OCI-LY3 (cell line): Measurements from ENCODE around the gene PRKCE.

Experiments
- H2AFZ ChIP-seq: fragments of 200-600, 300-600 bp; shearing (Covaris generic); 2 replicates; pipeline ENCODE4 v1.6.0; 2014; ENCODE audit warnings: antibody characterized with exemption, low read depth, low read length
- H3K27ac ChIP-seq: fragments of 200-600, 300-600 bp; sonication (generic); 2 replicates; pipeline ENCODE4 v1.5.1; 2014; ENCODE audit warnings: mild to moderate bottlenecking, low read length, moderate library complexity, mixed read lengths
- H3K27me3 ChIP-seq: fragments of 200-600, 300-600 bp; sonication (generic); 2 replicates; pipeline ENCODE4 v1.6.1; 2014; ENCODE audit warnings: low read depth, low read length, mixed read lengths
- H3K36me3 ChIP-seq: fragments of 200-600, 300-600 bp; sonication (generic); replicated peaks from 2 replicates; pipeline ENCODE3; 2014; ENCODE audit warnings: low read depth, low read length, mixed read lengths
- H3K4me1 ChIP-seq: fragments of 300-600, 200-600 bp; sonication (generic); 2 replicates; pipeline ENCODE4 v1.6.1; 2014; ENCODE audit warnings: low read length, mixed read lengths
- H3K4me2 ChIP-seq: fragments of 200-600, 300-600 bp; sonication (generic); 2 replicates; pipeline ENCODE4 v1.6.1; 2014; ENCODE audit warnings: low read length, mixed read lengths
- H3K4me3 ChIP-seq: fragments of 300-600, 200-600 bp; sonication (generic); 2 replicates; pipeline ENCODE4 v1.5.1; 2014; ENCODE audit warnings: antibody characterized with exemption, mild to moderate bottlenecking, low read length, moderate library complexity
- H3K79me2 ChIP-seq: fragments of 300-600, 200-600 bp; shearing (Covaris generic); 2 replicates; pipeline ENCODE4 v1.6.1; 2014; ENCODE audit warnings: mild to moderate bottlenecking, low read length, mixed read lengths
- H3K9ac ChIP-seq: fragments of 300-600, 200-600 bp; shearing (Covaris generic); 2 replicates; pipeline ENCODE4 v1.6.0; 2014; ENCODE audit warnings: mild to moderate bottlenecking, low read length, moderate library complexity
- H3K9me3 ChIP-seq: fragments of 200-600, 300-600 bp; shearing (Covaris generic); 2 replicates; pipeline ENCODE4 v1.6.1; 2014; ENCODE audit warnings: low read length, mixed read lengths; ENCODE audit not compliant: insufficient read depth
- H4K20me1 ChIP-seq: fragments of 200-600, 300-600 bp; sonication (generic); 2 replicates; pipeline ENCODE4 v1.6.1; 2016; ENCODE audit warnings: low read length, mixed read lengths; ENCODE audit not compliant: insufficient read depth
- EZH2phosphoT487 ChIP-seq: fragments of 200-600 bp; shearing (Covaris generic); IDR thresholded peaks from 2 replicates; pipeline ENCODE4 v1.6.1; 2018; ENCODE audit warnings: antibody characterized with exemption, mixed run types, low read depth
- TF ChIP-seq, protein P1 (sequence below): fragments of 200-600, 300-600 bp; sonication (generic); IDR thresholded peaks from 2 replicates; pipeline ENCODE4 v1.5.1; 2014; ENCODE audit warnings: antibody characterized with exemption, low read length, low read depth

PRKCE gene

GRCh38 chr2:45748239-45748638 is 96.8 kb downstream of the PRKCE start:
- no peak overlapping the region for H2AFZ ChIP-seq
- no peak overlapping the region for H3K4me2 ChIP-seq
- TF ChIP-seq, protein P1, sequence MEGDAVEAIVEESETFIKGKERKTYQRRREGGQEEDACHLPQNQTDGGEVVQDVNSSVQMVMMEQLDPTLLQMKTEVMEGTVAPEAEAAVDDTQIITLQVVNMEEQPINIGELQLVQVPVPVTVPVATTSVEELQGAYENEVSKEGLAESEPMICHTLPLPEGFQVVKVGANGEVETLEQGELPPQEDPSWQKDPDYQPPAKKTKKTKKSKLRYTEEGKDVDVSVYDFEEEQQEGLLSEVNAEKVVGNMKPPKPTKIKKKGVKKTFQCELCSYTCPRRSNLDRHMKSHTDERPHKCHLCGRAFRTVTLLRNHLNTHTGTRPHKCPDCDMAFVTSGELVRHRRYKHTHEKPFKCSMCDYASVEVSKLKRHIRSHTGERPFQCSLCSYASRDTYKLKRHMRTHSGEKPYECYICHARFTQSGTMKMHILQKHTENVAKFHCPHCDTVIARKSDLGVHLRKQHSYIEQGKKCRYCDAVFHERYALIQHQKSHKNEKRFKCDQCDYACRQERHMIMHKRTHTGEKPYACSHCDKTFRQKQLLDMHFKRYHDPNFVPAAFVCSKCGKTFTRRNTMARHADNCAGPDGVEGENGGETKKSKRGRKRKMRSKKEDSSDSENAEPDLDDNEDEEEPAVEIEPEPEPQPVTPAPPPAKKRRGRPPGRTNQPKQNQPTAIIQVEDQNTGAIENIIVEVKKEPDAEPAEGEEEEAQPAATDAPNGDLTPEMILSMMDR, result no peak
- TF ChIP-seq EZH2phosphoT487, result no peak
- H3K36me3 ChIP-seq, result no peaks in the 10 kb centered on the region
- peaks cover 4% of the 10 kb centered on the region for H3K4me1 ChIP-seq
- peaks cover 8% of the 10 kb centered on the region for H3K9me3 ChIP-seq
- H3K27ac ChIP-seq, result no peak overlapping the region
- no peaks in the 10 kb centered on the region for H4K20me1 ChIP-seq
- H3K4me3 ChIP-seq, result no peak overlapping the region
- no peak overlapping the region for H3K9ac ChIP-seq
- peaks cover 14% of the 10 kb centered on the region; the same call in 1 of the 2 replicates for H3K27me3 ChIP-seq
- no peaks in the 10 kb centered on the region for H3K79me2 ChIP-seq

- Histone ChIP-seq H3K27ac (no peak overlapping the region), H3K4me1 (peaks cover 4% of the 10 kb centered on the region), H3K9ac (no peak overlapping the region), H4K20me1 (no peaks in the 10 kb centered on the region), H2AFZ (no peak overlapping the region), H3K4me3 (no peak overlapping the region), H3K79me2 (no peaks in the 10 kb centered on the region), H3K4me2 (no peak overlapping the region), H3K36me3 (no peaks in the 10 kb centered on the region), H3K9me3 (peaks cover 8% of the 10 kb centered on the region), H3K27me3 (peaks cover 14% of the 10 kb centered on the region; the same call in 1 of the 2 replicates)
- TF ChIP-seq, protein P1, result no peak
- TF ChIP-seq EZH2phosphoT487, result no peak
Observed at GRCh38 chr2:45750001-45750400, 98.5 kb downstream of the PRKCE start.

DNA sequence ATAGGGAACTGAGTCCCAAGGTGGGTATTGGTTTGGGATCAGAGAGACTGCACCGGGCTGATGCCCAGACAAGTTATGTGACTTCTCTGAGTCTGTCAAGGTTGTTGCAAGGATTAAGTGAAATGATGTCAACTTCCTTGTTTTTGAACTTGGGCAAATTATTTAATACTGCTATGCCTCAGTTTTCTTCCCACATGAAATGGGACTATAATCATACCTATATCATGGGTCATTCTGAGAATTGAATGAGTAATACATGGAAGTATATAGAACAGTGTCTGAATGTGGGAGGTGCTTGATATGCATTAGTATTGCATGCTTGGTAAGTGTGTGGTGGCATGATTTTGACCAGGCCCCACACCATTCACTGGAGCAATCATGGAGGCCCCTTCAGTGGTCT is 99.0 kb downstream of the PRKCE start:
- Histone ChIP-seq H3K9ac (no peak overlapping the region), H2AFZ (no peak overlapping the region), H3K27ac (no peak overlapping the region), H3K4me1 (peaks cover 4% of the 10 kb centered on the region), H3K36me3 (no peaks in the 10 kb centered on the region), H3K9me3 (peaks cover 8% of the 10 kb centered on the region), H3K79me2 (no peaks in the 10 kb centered on the region), H3K4me3 (no peak overlapping the region), H3K27me3 (peaks cover 14% of the 10 kb centered on the region; the same call in 1 of the 2 replicates), H3K4me2 (no peak overlapping the region), H4K20me1 (no peaks in the 10 kb centered on the region)
- TF ChIP-seq EZH2phosphoT487, result no peak
- TF ChIP-seq, protein P1, result no peak

DNA sequence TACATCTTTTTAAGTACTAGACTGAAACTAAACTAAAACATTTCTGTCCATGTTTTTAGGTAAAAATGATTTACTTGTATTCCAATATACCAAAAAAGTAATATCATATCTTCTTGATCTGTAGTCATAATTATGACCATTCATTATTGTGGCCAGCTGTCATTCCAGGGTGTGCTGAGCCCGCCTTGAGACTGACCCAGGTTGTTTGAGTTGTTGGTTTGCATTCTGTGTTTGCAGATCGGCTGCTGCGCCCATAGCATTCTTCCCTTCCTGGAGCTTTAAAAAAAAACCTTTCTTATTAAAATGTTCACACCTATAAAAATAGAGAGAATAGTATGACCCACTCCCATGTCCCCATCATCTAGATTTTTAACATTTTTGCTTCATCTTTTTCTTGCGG is 101.9 kb downstream of the PRKCE start:
- Histone ChIP-seq H3K79me2 (no peaks in the 10 kb centered on the region), H3K27ac (no peak overlapping the region), H3K27me3 (no peaks in the 10 kb centered on the region), H3K4me1 (peaks cover 4% of the 10 kb centered on the region), H3K4me3 (no peak overlapping the region), H3K9ac (no peak overlapping the region), H3K9me3 (no peaks in the 10 kb centered on the region), H3K4me2 (no peak overlapping the region), H4K20me1 (no peaks in the 10 kb centered on the region), H3K36me3 (no peaks in the 10 kb centered on the region), H2AFZ (no peak overlapping the region)
- TF ChIP-seq EZH2phosphoT487, result no peak
- TF ChIP-seq, protein P1, result no peak
